NCI-H1417 treated with DMSO at 0.1 percent for 48 hours (cell line): Measurements from ENCODE around the gene MIPOL1.
A peak's percentile ranks its signal among the peaks of the same experiment; 100 is the strongest.
"Not testable (repeated sequence)": the region's sequence is repeated elsewhere in the genome, so short reads cannot be mapped to it uniquely, and the experiment has no call there.

Experiments used
- DNase-seq: peaks from one replicate; lab custom pipeline; 2025; lab: John Stamatoyannopoulos, UW

Gene MIPOL1

DNA sequence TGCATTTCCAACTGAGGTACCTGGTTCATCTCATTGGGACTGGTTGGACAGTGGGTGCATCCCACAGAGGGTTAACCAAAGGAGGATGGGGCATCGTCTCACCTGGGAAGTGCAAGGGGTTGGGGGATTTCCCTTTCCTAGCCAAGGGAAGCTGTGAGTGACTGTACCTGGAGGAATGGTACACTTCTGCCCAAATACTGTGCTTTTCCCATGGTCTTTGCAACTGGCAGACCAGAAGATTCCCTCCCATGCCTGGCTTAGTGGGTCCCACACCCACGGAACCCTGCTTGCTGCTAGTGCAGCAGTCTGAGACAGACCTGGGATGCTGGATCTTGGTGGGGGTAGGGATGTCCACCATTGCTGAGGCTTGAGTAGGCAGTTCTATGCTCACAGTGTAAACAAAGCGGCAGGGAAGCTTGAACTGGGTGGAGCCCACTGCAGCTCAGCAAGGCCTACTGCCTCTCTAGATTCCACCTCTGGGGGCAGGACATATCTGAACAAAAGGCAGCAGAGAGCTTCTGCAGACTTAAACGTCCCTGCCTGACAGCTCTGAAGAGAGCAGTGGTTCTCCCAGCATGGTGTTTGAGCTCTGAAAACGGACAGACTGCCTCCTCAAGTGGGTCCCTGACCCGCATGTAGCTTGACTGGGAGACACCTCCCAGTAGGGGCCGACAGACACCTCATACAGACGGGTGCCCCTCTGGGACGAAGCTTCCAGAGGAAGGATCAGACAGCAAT is 9.7 kb upstream of the MIPOL1 start:
- not testable (repeated sequence) for DNase-seq

DNA sequence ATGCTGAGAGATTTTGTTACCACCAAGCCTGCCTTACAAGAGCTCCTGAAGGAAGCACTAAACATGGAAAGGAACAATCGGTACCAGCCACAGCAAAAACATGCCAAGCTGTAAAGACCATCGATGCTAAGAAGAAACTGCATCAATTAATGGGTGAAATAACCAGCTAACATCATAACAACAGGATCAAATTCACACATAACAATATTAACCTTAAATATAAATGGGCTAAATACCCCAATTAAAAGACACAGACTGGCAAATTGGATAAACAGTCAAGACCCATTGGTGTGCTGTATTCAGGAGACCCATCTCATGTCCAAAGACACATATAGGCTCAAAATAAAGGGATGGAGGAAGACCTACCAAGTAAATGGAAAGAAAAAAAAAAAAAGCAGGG is 8.0 kb upstream of the MIPOL1 start:
- not testable (repeated sequence) for DNase-seq

DNA sequence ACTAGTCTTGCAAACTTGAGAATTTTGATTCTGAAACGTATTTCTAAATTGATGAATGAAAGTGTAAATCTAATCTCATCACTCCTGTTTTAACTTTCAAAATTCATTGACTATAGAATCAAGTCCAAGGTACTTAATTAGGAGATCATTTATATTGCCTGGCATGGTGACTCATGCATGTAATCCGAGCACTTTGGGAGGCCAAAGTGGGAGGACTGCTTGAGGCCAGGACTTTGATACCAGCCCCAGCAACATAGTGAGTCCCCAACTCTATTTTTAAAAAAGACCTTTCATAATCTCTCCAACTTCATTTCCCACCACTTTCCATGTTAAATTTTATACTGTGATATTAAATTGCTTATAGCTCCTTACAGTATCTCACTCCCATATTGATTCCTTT is 3.0 kb upstream of the MIPOL1 start:
- DNase-seq = no peak

DNA sequence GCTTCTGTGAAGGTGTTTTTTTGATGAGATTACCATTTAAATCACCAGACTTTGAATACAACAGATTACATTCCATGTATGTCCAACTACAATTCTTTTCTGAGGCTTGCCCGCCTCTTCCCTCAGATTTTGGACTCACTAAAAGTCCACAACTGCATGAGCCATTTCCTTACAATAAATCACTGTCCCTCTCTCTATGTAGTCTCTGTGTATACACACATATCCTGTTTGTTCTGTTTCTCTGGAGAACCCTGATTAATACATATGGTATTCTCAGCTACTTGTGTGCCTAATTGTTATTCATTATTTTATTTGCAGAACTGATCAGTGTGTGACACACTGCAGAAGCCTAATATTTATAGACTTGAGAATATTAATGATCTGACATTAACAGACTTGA is 2.4 kb upstream of the MIPOL1 start:
- DNase-seq = peak; percentile 51

DNA sequence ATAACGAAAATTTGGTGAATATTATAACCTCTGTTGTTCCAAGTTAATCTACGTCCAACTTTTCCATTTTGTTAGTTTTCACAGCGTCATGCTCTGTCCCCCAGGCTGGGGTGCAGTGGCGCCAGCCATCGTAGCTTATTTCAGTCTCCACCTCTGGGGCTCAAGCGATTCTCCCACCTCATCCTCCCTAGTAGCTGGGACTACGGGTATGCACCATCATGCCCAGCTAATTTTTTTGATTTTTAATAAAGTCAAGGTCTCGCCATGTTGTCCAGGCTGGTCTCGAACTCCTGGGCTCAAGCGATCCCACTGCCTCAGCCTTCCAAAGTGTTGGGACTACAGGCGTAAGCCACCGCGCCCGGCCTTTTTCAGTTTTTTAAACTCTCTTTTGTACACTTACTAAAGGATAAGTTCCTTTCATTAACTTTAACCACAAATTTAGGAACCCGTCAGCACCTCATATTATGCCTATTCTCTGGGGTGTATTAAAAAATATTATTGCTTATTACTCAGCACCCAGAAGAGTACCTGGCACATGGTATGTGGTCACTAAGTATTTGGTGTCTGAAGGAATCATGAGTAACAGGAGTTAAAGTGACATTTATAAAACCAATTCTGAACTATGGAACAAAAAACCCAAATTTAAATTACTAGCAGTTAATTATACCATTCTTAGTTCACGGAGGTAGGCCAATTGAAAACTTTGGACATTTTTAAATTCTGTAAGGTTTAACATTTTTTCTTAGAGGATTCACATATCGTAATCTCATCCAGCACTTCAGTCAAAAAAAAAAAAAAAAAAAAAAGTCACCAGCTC is 925 bp upstream of the MIPOL1 start:
- no peak for DNase-seq

DNA sequence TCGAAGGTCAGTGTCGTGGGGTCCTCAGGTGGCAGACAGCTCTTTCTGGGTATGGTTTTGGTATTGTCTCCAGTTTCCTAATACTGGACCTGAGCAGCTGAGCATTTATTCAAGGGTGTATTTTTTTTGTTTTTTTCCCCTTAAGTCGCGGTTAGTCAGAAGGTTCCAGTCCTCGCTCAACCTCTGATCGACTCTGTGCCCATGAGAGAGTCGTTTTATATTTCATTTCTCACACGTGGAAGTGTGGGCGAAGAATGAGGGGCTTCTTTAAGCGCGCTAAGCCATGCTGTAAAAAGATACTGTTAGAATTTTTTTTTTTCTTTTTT is 499 bp downstream of the MIPOL1 start:
- no peak for DNase-seq

DNA sequence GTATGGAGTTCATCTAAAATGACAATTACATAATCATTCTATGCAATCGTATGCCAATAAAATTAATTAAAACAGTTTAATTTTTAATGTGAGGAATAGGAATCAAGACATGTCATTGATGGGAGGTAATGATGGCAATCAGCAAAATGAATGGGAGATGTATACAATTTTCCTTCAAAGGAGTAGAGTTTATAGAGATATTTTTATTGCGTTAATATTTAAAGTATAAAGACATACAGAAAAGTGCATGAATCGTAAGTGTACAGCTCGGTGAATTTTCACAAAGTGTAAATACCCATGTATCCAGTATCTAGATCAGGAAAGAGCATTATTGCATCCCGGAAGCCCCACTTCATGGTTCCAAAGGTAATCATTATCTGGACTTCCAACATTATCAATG is 1.2 kb downstream of the MIPOL1 start:
- DNase-seq = no peak

DNA sequence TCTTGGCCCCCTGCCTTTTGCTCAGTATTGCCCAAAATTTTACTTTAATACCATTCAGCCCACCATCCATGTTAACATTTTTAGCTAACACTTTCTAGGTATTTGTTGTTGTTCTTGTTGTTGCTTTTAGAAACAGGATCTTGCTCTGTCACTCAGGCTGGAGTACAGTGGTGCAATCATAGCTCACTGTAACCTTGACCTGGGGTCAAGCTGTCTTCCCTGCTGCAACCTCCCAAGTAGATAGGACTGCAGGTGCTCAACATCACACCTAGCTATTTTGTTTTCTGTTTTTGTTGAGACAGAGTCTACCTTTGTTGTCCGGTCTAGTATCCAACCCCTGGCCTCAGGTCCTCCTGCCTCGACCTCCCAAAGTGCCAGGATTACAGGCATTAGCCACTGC is 4.0 kb downstream of the MIPOL1 start:
- no peak for DNase-seq

DNA sequence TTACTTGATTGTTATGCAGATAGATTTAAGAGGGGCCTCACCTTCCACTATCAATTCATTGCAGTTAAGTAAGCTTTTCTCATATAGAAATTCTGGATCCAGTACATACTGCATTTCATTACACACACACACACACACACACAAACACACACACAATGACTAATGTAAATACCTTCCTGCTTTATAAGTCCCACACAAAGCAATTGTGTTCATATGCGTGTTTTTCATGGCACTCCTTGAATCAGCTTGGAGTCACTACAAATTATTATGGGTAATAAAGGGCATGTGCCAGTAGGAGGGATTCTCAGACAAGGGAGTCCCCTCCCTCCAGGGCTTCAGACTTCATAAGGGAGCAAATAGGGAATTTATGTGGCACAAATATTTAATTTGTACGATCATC is 4.5 kb downstream of the MIPOL1 start:
- no peak for DNase-seq

DNA sequence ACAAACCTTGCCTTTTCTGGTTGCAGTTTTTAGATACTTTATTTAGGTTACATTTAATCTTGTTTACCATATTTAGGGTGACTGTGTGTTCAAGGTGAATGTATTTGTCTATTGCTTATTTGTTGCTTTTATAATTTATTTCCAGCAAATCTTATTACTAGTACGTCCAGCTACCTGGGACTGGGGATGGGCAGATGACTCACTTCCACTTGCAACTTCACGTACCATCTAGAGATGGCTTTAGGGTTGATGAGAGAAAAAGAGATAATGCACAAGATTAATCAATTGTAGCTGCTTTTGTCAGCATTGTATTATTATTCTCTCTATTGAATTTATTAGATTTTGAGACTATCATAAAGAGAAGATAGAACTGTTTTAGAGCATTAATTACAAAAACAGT is 5.1 kb downstream of the MIPOL1 start:
- DNase-seq = no peak

DNA sequence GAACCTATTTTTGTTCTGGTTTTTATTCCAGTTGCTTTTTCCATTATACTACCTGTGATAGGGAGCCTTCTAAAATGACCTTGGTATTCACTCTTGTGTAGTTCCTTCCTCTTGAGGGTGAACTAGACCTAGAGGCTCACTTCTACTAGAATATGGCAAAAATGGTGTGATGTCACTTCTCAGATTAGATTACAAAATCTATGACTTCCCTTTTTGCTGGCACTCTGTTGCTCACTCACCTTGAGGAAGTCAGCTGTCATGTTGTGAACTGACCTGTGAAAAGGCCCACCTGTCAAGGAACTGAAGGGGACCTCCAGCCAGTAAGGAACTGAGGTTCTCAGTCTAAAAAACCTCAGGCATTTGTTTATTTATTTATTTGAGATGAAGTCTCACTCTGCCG is 5.7 kb downstream of the MIPOL1 start:
- DNase-seq = no peak

DNA sequence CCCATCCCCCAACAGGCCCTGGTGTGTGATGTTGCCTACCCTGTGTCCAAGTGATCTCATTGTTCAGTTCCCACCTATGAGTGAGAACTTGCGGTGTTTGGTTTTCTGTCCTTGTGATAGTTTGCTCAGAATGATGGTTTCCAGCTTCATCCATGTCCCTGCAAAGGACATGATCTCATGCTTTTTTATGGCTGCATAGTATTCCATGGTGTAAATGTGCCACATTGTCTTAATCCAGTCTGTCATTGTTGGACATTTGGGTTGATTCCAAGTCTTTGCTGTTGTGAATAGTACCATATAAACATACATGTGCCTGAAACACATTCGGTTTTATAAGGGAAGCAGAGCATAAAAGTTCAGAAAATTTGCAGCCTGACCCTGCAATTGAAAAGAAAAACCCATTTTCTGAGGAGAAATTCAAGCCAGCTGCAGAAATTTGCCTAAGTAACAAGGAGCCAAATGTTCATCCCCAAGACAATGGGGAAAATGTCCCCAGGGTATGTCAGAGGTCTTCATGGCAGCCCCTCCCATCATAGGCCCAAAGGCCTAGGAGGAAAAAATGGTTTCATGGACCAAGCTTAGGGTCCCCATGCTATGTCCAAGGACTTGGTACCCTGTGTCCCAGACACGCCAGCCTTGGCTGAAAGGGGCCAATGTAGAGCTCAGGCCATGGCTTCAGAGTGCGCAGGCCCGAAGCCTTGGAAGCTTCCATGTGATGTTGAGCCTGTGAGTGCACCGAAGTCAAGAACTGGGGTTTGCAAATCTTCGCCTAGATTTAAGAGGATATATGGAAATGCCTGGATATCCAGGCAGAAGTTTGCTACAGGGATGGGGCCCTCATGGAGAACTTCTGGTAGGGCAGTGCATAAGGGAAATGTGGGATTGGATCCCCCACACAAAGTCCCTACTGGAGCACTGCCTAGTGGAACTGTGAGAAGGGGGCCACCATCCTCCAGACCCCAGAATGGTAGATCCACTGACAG is 8.2 kb downstream of the MIPOL1 start:
- DNase-seq = not testable (repeated sequence)

DNA sequence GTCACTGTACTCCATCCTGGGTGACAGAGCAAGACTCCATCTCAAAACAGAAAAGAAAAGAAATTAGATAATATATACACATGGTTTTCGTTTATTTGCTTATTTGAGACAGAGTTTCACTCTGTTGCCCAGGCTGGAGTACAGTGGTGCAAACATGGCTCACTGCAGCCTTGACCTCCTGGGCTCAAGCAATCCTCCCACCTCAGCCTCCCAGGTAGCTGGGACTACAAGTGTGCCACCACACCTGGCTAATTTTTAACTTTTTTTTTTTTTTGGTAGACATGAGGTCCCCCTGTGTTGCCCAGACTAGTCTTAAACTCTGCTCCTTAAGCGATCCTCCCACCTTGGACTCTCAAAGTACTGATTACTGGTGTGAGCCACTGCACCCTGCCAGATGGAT is 11.9 kb downstream of the MIPOL1 start:
- DNase-seq = not testable (repeated sequence)

DNA sequence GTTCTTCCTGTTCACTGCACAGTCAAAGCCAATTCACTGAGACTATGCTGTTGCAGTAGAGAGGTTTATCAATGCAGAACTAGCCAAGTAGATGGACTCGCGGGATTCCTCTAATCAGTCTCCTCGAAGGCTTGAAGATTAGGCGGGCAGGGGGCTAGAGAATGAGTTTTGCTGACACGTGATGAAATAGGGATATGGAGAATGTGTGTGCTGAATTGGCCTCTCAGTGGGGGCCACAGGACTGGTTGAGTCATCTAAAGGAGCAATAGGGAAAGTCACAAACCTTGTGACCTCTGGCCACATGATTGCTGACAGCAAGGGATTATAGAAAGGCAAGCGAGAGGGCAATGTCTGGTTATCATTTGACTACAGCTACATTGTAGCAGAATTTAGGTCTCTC is 12.7 kb downstream of the MIPOL1 start:
- no peak for DNase-seq

DNA sequence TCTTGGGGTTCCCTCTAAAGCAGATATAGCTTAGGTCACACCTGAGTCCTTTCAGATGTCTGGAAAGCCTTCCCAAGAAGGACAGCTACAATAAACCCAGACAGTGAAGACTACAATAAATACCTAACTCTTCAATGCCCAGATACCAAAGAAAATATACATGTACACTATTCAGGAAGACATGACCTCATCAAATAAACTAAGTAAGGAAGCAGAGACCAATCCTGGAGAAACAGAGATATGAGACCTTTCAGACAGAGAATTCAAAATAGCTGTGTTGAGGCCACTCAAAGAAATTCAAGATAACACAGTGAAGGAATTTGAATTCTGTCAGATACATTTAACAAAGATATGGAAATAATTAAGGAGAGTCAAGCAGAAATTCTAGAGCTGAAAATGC is 15.3 kb downstream of the MIPOL1 start:
- DNase-seq = no peak

DNA sequence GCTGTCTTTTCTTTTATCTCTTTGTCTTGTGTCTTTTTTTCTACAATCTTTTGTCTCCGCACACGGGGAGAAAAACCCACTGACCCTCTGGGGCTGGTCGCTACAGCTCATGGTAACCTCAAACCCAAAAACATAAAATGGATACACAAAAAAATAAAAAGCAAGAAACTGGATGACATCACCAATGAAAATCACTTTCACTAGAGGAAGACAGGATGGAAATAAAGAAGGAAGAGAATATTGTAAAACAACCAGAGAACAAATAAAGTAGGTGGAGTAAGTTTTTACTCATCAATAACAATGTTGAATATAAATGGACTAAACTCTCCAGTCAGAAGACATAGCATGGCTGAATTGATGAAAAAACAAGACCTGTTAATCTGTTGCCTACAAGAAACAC is 17.6 kb downstream of the MIPOL1 start:
- no peak for DNase-seq

DNA sequence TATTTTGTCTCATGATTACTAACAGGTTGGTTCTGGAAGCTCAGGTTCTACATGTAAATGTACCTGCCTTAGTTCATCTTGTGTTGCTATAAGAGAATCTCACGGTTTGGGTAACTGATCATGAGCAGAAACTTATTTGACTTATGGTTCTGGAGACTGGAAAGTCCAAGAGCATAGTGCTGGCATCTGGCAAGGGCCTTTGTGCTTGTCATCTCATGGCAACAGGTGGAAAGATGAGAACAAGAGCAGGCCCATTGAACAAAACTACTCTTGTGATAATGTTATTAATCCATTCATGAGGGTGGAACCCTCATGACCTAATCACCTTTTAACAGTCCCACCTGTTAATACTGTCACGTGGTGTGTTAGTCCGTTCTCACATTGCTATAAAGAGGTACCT is 23.3 kb downstream of the MIPOL1 start:
- DNase-seq = no peak

DNA sequence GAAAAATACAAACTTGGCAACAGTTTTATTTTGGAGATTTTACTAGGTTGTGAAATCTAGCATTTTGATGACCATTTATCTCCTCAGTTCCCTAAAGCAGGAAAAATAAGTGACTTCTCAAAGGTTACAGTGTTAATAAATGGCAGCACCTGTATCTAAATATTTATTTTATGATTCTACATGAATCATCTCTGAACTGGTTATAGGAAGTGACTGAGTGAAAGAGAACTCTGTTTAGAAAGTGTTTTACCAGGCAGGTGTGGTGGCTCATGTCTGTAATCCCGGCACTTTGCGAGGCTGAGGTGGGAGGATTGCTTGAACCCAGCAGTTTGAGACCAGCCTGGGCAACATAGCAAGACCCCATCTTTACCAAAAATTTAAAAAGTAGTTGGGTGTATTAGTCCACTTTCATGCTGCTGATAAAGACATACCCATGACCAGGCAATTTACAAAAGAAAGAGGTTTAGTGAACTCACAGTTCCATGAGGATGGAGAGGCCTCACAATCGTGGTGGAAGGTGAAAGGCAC is 26.3 kb downstream of the MIPOL1 start:
- DNase-seq = no peak

DNA sequence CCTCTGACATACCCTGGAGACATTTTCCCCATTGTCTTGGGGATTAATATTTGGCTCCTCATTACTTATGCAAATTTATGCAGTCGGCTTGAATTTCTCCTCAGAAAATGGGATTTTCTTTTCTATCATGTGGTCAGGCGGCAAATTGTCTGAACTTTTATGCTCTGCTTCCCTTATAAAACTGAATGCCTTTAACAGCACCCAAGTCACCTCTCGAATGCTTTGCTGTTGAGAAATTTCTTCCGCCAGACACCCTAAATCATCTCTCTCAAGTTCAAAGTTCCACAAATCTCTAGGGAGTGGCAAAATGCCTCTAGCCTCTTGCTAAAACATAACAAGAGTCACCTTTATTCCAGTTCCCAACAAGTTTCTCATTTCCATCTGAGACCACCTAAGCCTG is 27.9 kb downstream of the MIPOL1 start:
- DNase-seq = not testable (repeated sequence)

DNA sequence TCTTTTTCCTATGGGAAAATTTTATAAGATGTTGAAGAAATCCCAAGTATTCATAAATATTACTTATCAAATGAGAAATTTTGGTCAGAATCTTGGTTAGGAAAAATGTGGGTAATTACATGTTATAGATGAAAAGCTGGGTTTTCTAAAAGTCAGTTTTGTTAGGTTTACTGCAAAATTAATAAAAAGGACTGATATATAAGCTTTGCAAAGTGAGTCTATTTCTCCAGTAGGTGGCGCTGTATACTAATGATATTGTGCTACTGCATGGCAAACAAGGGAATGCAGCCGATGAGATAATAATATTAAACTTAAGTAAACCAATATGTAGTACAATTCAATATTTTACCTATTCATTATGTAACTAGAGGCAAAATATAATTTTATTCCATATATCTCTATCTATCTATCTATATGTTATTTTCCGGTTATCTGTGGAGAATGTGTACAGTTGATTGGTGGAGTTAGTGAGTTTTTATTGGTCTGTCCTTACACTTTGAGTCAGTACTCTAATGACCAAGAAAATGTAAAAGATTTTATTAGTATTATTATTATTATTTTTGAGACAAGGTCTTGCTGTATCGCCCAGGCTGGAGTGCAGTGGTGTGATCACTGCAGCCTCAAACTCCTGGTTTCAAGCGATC is 32.9 kb downstream of the MIPOL1 start:
- peak; percentile 72 for DNase-seq

DNA sequence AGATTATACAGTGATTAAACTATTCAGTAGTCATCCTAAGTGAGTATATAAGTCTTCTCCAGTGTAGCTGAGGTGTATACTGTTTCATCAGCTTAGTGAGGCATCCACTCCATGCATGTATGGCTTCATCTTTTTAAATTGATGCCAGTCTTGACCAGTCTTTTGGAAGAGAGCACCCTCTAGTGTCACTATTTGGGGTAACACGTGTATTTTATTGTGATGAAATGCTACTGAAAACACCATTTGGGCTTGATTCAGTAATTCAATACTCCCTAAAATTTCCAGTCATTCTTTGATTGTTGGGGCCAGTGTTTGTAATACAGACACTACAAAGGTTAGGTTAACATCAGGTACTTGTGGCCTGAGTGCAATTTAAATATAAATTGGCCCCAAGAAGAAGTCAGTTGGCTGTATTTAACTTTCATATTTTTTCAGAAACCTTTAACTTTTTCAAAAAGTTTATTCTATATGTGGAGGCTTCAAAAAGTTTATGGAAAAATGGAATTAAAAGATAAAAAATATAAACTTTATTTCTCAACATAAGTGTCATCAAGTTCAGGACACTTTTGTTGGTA is 35.3 kb downstream of the MIPOL1 start:
- no peak for DNase-seq
